Neural cell (in vitro differentiated cells): Measurements from ENCODE around the gene FTL. TPM values are rescaled to one million over a fixed set of nuclear protein-coding genes. Genes with fewer than 3 reads are reported as not detected.
A peak's percentile ranks its signal among the peaks of the same experiment; 100 is the strongest.

Experiments
- H2AFZ ChIP-seq: fragments of 200-600, 300-800 bp; sonication (generic), shearing (Covaris generic); 2 replicates; pipeline ENCODE4 v1.6.0; 2014; ENCODE audit warnings: low read depth, mild to moderate bottlenecking, antibody characterized with exemption, low read length, moderate library complexity
- H3F3A ChIP-seq: fragments of 200-600 bp; shearing (Covaris generic); 2 replicates; pipeline ENCODE4 v1.6.1; 2016; ENCODE audit warnings: mild to moderate bottlenecking, moderate library complexity, mixed read lengths, antibody characterized with exemption, low read length; ENCODE audit not compliant: insufficient read depth, poor library complexity, severe bottlenecking
- H3K27ac ChIP-seq: fragments of 200-600, 300-800 bp; sonication (generic), shearing (Covaris generic); 2 replicates; pipeline ENCODE4 v1.5.1; 2014; ENCODE audit warnings: mild to moderate bottlenecking, low read length, moderate library complexity
- H3K27me3 ChIP-seq: fragments of 300-800, 200-600 bp; sonication (generic), shearing (Covaris generic); 2 replicates; pipeline ENCODE4 v1.6.0; 2014; ENCODE audit warnings: mild to moderate bottlenecking, low read depth, low read length, moderate library complexity; ENCODE audit not compliant: insufficient read depth
- H3K36me3 ChIP-seq: fragments of 300-800, 200-600 bp; sonication (generic), shearing (Covaris generic); 2 replicates; pipeline ENCODE4 v1.5.1; 2014; ENCODE audit warnings: mild to moderate bottlenecking, antibody characterized with exemption, low read length, moderate library complexity; ENCODE audit not compliant: insufficient read depth
- H3K4me2 ChIP-seq: fragments of 300-800, 200-600 bp; sonication (generic), shearing (Covaris generic); 2 replicates; pipeline ENCODE4 v1.6.0; 2014; ENCODE audit warnings: mild to moderate bottlenecking, low read length
- H3K4me3 ChIP-seq: fragments of 300-800, 200-600 bp; sonication (generic), shearing (Covaris generic); 2 replicates; pipeline ENCODE4 v1.5.1; 2014; ENCODE audit warnings: mild to moderate bottlenecking, low read length, moderate library complexity
- H3K79me2 ChIP-seq: fragments of 200-600 bp; shearing (Covaris generic); replicated peaks from 2 replicates; pipeline ENCODE4 v1.6.0; 2014; ENCODE audit warnings: mild to moderate bottlenecking, low read length, moderate library complexity; ENCODE audit not compliant: insufficient read depth
- H3K9ac ChIP-seq: fragments of 300-800, 200-600 bp; sonication (generic), shearing (Covaris generic); 2 replicates; pipeline ENCODE4 v1.6.1; 2016; ENCODE audit warnings: mild to moderate bottlenecking, low read length, mixed read lengths
- H3K9me2 ChIP-seq: fragments of 200-600 bp; shearing (Covaris generic); 2 replicates; pipeline ENCODE4 v1.6.1; 2016; ENCODE audit warnings: mild to moderate bottlenecking, low read length, mixed read lengths; ENCODE audit not compliant: insufficient read depth
- H3K9me3 ChIP-seq: fragments of 200-600, 300-800 bp; sonication (generic), shearing (Covaris generic); 2 replicates; pipeline ENCODE4 v1.6.1; 2016; ENCODE audit warnings: mild to moderate bottlenecking, mixed run types, low read length, moderate library complexity, mixed read lengths
- H4K20me1 ChIP-seq: fragments of 200-600 bp; shearing (Covaris generic); 2 replicates; pipeline ENCODE4 v1.6.1; 2016; ENCODE audit warnings: mild to moderate bottlenecking, mixed run types; ENCODE audit not compliant: insufficient read depth
- CTCF ChIP-seq: fragments of 450-650 bp; IDR thresholded peaks from 2 replicates; pipeline ENCODE4 v1.5.1; 2014; ENCODE audit warnings: antibody characterized with exemption, mild to moderate bottlenecking, moderate library complexity; ENCODE audit not compliant: poor library complexity, severe bottlenecking
- EP300 ChIP-seq: fragments of 450-650 bp; conservative IDR thresholded peaks from 2 replicates; pipeline ENCODE4 v1.6.1; 2014; ENCODE audit warnings: antibody characterized with exemption, mild to moderate bottlenecking, moderate library complexity; ENCODE audit not compliant: poor library complexity, severe bottlenecking
- EZH2 ChIP-seq: fragments of 200-600, 300-800 bp; shearing (Covaris generic), sonication (generic); IDR thresholded peaks from 2 replicates; pipeline ENCODE4 v1.6.1; 2014; ENCODE audit warnings: antibody characterized with exemption, low read length, borderline replicate concordance, mild to moderate bottlenecking; ENCODE audit not compliant: insufficient read depth, poor library complexity, severe bottlenecking
- MXI1 ChIP-seq: fragments of 450-650 bp; conservative IDR thresholded peaks from 2 replicates; pipeline ENCODE4 v1.6.1; 2014; ENCODE audit warnings: antibody characterized with exemption, mild to moderate bottlenecking; ENCODE audit not compliant: poor library complexity, severe bottlenecking
- POLR2AphosphoS5 ChIP-seq: IDR thresholded peaks from 2 replicates; pipeline ENCODE4 v1.6.1; 2012
- RAD21 ChIP-seq: fragments of 450-650 bp; conservative IDR thresholded peaks from 2 replicates; pipeline ENCODE4 v1.6.1; 2014; ENCODE audit warnings: antibody characterized with exemption, mild to moderate bottlenecking, moderate library complexity
- REST ChIP-seq: IDR thresholded peaks from 2 replicates; pipeline ENCODE4 v1.6.1; 2012; ENCODE audit warnings: borderline replicate concordance
- SMC3 ChIP-seq: fragments of 450-650 bp; conservative IDR thresholded peaks from 2 replicates; pipeline ENCODE4 v1.6.1; 2014; ENCODE audit warnings: antibody characterized with exemption, mild to moderate bottlenecking, moderate library complexity; ENCODE audit not compliant: poor library complexity
- TAF1 ChIP-seq: IDR thresholded peaks from 2 replicates; pipeline ENCODE4 v1.6.1; 2012; ENCODE audit warnings: low read depth
- polyA plus RNA-seq: library from polyadenylated mRNA; depleted of rRNA; stranded (reverse); fragments of >200 nt; gene quantifications from 2 replicates; pipeline ENCODE4 v1.2.3, GENCODE V29; 2014

Gene FTL
- polyA plus RNA-seq, 1 donor from 2014 or later = 886 TPM

- Histone ChIP-seq H3K9me2 (no peaks in the 10 kb centered on the region), H2AFZ (no peak overlapping the region), H3F3A (no peaks in the 10 kb centered on the region)
Measured at GRCh38 chr19:48963371-48964204, 1.5 kb upstream of the FTL start.

GRCh38 chr19:48964205-48965039 is 687 bp upstream of the FTL start:
- H3K27me3 ChIP-seq = no peaks in the 10 kb centered on the region
- no peak overlapping the region for H3K27ac ChIP-seq
- no peaks in the 10 kb centered on the region for H3K9me2 ChIP-seq
- peaks cover 6% of the 10 kb centered on the region for H3K79me2 ChIP-seq
- H3K4me2 ChIP-seq = peak overlapping the region; percentile 68
- H4K20me1 ChIP-seq = no peaks in the 10 kb centered on the region
- peak overlapping the region; percentile 16 for H3K9ac ChIP-seq
- no peaks in the 10 kb centered on the region for H3K9me3 ChIP-seq
- peak overlapping the region; percentile 80 for H3K4me3 ChIP-seq
- TF ChIP-seq REST (no peak), CTCF (no peak), EZH2 (no peak), POLR2AphosphoS5 (no peak), TAF1 (no peak), EP300 (no peak), RAD21 (no peak), MXI1 (no peak), SMC3 (no peak)
- no peak overlapping the region for H2AFZ ChIP-seq
- no peaks in the 10 kb centered on the region for H3F3A ChIP-seq
- H3K36me3 ChIP-seq = no peaks in the 10 kb centered on the region

More at GRCh38 chr19:48963371-48964204, 1.5 kb upstream of the FTL start:
- Histone ChIP-seq H4K20me1 (no peaks in the 10 kb centered on the region), H3K79me2 (peaks cover 6% of the 10 kb centered on the region), H3K27me3 (no peaks in the 10 kb centered on the region), H3K9ac (no peak overlapping the region), H3K4me3 (peak overlapping the region; percentile 80), H3K36me3 (no peaks in the 10 kb centered on the region), H3K4me2 (no peak overlapping the region), H3K9me3 (no peaks in the 10 kb centered on the region), H3K27ac (no peak overlapping the region)
- TF ChIP-seq CTCF (no peak), POLR2AphosphoS5 (no peak), EP300 (no peak)
